GM12892 (cell line): ENCODE results near the gene STK32C.

Experiments
- DNase-seq: peaks from one replicate; pipeline ENCODE4 v3.0.0; 2011; ENCODE audit not compliant: insufficient read length
- FAIRE-seq: peaks from 2 replicates; lab custom pipeline; 2011; peaks lifted over from hg19 to GRCh38; lab: Jason Lieb, UNC
- POLR2A ChIP-seq: IDR thresholded peaks from 2 replicates; pipeline ENCODE4 v1.6.1; 2011; ENCODE audit warnings: low read depth, low read length, control low read depth
- POLR2AphosphoS5 ChIP-seq: IDR thresholded peaks from 2 replicates; pipeline ENCODE4 v1.6.1; 2011; ENCODE audit warnings: low read depth, low read length, control low read depth
- TAF1 ChIP-seq: IDR thresholded peaks from 2 replicates; pipeline ENCODE4 v1.6.1; 2011; ENCODE audit warnings: low read depth, mild to moderate bottlenecking, control low read depth, low read length, borderline replicate concordance

The STK32C gene

DNA sequence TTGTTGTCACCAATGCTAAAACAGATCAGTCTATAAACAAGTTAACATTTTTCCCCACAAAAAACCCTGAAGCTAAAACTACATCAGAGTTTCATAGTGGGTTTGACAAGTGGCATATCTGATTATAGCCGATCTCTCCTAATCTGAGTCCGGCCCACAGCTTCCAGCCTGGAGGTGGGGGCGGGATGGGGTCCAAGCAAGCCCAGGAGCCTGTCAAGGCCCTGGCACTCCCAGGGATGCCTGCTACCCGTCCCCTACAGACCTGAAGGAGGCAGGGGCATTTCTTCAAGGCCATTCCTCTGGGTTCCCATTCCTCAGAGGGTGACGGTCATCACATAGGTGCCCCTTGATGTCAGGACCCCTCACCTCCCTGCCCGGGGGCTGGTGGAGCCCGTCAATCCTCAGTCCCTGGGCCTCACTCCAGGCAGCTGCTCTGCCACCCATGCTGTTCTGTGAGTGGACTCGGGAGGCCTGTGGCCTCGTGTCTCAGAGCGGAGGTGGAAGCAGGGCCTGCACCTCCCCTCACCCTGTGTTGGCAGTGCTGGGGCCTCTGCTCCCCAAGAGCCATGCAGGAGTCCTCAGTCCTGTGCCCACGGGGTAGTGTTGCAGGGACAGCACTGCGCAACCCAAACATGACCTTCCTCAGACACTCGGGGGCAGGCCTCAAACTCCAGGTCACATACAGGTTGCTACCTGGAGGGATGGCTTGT, 112.2 kb downstream of the STK32C start:
- TF ChIP-seq TAF1 (no peak), POLR2A (no peak), POLR2AphosphoS5 (no peak)
- no peak for FAIRE-seq
- no peak for DNase-seq

DNA sequence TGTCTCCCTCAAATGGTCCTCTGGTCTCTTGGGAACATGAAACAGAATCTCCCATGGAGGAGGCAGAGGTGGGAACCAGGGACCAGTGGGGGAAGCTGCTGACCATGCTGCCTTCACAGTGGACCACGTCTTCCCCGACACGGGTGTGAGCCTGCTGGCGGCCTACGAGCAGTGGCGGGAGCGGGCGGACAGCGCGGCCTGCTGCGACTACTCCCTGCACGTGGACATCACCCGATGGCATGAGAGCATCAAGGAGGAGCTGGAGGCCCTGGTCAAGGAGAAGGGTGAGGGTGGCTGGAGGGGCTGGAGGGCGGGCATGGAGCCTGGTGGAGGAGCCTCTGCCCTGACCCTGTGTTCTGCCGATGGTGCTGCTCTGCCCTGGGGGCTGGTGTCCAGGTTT, 113.0 kb downstream of the STK32C start:
- DNase-seq (no peak), FAIRE-seq (no peak)
- TF ChIP-seq POLR2A (no peak), TAF1 (no peak), POLR2AphosphoS5 (no peak)

DNA sequence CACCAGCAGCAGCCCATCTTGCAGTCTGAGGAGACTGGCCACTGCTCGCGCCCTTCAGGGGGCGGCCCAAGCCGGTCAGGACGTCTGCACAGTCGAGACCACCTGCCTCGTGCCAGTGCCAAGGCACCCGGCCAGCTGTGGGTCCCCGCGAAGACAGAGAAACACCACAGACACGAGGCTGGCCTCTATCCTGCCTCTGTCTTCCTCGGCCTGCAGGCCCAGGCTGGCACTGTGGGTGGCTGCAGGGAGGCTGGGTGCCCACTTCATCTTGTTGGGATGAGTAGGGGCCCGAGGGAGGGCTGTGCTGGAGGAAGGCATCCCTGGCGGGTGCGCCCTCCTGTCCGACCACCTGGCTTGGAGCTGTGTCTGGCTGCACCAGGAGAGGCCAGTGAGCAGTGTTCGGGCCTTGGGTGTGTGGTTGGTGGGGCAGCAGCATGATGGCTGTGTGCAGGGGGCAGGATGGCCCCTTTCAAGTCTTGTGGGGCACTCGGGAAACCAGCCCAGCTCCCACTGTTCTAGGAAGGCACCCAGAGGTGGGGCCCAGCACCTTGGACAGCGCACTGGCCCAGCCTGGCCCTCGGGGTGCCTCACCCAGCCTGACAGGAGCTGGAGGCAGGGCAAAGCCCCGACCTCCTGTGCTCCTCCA, 113.7 kb downstream of the STK32C start:
- FAIRE-seq (no peak), DNase-seq (no peak)
- no peak for TF ChIP-seq POLR2A
- TF ChIP-seq TAF1, result no peak
- no peak for TF ChIP-seq POLR2AphosphoS5

DNA sequence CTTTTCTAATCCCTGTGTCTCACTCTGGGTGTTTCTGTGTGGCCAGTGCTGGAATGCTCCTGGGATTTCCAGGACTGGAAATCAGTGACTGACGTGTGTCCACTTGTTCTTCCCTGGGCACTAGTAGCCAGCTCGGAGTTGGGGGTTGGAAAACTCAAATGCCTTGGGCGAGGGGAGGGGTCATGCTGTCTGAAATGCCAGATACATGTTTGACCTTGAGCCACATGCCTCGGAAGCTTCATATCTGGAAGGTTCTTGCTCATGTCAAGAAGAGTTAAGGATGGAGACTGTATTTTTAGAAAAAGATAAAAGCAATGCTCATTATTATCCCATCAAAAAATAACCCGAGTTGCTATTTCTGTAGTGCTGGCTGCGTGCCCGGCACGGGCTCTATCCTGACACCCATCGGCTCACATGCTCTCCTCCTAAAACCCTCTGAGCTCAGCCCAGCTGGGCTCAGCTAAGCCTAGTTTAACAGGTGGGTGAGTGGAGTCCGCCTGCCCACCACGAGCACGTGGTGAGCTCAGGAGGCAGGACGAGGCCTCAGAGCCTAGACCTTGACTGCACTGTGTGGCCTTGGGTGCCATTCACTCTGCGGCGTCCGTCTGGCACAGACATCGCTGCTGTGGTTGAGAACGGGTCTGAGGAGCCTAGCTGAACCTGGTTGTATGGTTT, 114.6 kb downstream of the STK32C start:
- TF ChIP-seq TAF1 (no peak), POLR2A (no peak), POLR2AphosphoS5 (no peak)
- FAIRE-seq, result no peak
- no peak for DNase-seq

DNA sequence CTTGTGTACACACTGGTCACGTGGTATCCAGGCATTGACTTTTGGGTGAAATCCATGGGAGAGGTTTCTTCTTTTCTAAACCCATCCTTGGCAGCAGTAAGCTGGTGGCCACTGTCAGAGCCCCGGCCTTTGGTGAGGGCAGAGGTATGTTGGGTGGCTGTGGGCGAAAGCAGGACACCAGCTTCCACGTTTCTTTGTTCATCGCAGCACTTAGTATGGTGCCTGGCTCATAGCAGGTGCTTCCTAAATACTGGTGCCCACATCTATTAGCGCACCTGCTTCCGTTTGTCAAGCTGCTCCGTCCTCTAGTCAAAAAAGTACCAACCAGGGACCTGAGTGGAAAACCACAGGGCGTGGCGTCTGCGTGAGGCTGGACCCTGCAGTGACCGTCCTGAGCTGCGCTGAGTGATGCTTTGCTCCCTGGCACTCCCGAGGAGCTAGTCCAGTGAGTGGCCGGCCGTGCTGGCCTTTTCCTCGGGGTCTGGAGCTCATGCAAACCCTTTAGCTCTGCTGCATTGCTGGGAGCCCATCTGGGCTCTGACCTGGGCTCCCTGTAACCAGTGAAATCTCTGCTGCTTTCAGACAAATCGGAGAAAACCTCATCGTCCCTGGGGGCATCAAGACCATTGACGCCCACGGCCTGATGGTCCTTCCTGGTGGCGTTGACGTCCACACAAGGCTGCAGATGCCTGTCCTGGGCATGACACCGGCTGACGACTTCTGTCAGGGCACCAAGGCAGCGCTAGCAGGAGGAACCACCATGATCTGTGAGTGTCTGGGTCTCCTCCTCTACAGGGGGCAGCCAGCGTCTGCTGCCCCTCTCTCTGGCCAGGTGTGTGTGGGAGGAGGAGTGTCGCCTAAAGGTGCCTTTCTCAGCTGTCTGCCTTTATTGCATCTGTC, 115.4 kb downstream of the STK32C start:
- no peak for DNase-seq
- no peak for TF ChIP-seq POLR2AphosphoS5
- TF ChIP-seq TAF1, result no peak
- no peak for TF ChIP-seq POLR2A
- no peak for FAIRE-seq

DNA sequence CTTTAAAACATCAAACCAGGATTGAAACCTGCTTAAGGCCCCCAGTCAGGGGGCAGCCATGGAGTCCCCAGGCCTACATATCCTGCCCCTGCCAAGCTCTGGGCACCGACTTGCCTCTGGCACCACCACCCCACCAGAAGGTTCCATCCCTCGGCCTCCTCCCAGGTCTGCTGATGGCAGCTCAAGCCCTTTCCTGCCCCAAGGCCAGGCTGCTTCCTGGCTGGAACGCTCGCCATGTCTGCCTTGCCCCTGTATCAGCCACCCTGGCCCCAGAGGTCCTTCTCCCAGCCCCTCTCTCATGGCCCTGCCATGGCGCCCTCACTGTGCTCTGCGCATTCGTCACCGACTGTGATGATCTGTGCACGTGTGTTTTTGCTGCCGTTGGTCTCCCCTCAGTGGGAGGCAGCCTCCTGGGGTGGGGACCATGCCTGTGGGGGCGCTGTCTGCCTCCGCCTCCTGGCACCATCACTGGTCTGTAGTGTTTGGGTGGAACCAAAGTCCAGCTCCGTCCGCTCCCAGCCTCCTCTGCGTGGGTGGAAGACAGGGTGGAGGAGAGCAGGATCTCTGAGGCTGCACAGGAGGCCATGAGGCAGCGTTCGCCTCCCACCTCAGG, 117.8 kb downstream of the STK32C start:
- DNase-seq (no peak), FAIRE-seq (no peak)
- TF ChIP-seq POLR2A (no peak), POLR2AphosphoS5 (no peak), TAF1 (no peak)

DNA sequence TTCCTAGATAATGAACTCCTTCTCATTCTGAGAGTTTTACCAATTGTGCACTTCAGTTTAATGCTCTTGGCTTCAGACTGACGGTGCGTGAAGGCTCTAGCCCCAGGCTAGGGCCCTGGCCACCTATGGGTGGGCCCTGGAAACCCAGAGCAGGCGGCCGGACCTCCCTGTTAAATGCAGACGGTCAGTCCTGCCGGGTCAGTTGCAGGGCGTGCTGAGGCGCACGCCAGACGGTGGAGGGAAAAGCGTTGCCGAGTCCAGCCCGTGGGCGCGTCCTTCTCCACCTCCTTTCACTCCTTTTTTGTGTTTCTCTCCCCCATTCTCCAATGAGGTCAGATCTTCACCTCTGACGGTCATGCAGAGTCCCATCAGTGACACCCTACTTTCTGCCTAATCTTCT, 118.7 kb downstream of the STK32C start:
- TF ChIP-seq POLR2A (no peak), TAF1 (no peak), POLR2AphosphoS5 (no peak)
- DNase-seq, result no peak
- FAIRE-seq, result no peak

DNA sequence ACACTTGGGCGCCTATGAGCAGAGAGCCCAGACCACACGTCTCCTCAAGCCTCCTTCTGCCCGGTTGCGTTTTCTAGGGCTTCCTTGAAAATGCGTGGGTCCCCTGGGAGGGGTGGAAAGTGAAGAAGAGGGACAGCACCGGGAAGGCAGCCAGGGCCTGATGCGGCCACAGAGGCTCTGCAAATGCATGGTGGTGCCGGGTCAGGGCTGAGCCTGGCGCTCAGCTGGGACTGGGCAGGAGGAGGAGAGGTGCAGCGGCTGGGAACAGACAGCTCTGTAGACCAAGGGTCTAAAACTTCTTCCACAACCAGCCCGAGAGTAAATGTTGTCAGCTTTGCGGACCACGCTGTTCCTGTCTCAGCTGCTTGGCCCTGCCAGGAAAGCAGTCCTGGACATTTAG, 119.4 kb downstream of the STK32C start:
- DNase-seq, result no peak
- FAIRE-seq, result no peak
- TF ChIP-seq TAF1 (no peak), POLR2AphosphoS5 (no peak), POLR2A (no peak)

DNA sequence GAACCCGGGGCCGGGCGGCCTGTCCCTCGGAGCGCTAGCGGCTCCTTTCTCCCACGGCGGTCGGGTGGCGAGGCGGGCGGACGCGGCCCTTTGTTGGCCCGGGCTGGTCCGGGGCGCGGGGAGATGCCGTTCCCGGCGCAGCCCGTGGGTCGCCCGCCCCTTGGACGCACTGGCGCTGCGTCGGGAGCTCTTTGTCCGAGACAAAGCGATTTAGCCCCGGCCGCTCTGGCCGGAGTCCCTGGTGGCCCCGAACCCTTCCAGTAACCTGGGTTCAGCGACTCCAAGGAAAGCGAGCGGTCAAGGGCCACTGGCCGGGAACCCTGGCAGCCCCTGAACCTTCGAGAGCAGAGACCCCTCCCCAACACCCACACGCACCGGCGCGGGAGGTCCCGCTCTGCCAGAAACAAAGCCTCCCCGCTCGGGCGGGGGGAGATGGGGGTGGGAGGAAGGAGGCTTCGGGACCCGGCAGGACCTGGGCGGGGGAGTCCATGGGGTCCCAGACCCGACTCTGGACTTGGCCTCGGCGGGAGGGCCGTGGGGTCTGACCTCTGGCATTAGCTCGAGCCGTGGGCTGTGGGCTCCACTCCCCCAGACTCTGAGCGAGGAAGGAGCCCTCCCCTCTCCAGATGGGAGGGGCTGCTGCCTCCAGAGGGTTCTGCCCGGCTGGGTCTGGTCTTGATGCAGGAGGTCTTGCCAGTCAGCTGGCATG, 120.2 kb downstream of the STK32C start:
- no peak for DNase-seq
- TF ChIP-seq POLR2AphosphoS5 (no peak), POLR2A (no peak), TAF1 (no peak)
- FAIRE-seq, result no peak
